A549 (cell line): ENCODE results near the gene CHMP6. TPM values are rescaled to one million over a fixed set of nuclear protein-coding genes. Genes with fewer than 3 reads are reported as not detected.

ENCODE experiments used
- ATAC-seq, 2 experiments: fragments of 200-7000 bp in 1 of 2; fragments of >200 bp in 1 of 2; cut with Nextera tagmentation in 1 of 2; cut with Tn5 transposase in 1 of 2; 3 replicates each; pipeline versions ENCODE4 v1.8.0 to v1.9.1; 2018 to 2020; ENCODE audit warnings: mild to moderate bottlenecking in 1 of 2, moderate library complexity in 1 of 2
- CTCF ChIA-PET: fragments of 300-600 bp; sonication (Branson Sonifier 250); formaldehyde crosslinking; extraction: SDS; loops from one replicate; lab custom pipeline; 2021; ENCODE audit warnings: antibody characterized with exemption, inconsistent platforms; lab: Yijun Ruan, JAX
- POLR2A ChIA-PET: fragments of 350-600 bp; formaldehyde crosslinking; extraction: SDS; loops from one replicate; lab custom pipeline; 2021; ENCODE audit warnings: antibody characterized with exemption, inconsistent platforms; lab: Yijun Ruan, JAX
- DNase-seq, 2 experiments: peaks; one replicate each; pipeline versions ENCODE4 v3.0.0 to v3.0.0-alpha.2; 2011 to 2016; ENCODE audit warnings: low read depth in 1 of 2, low spot score in 1 of 2
- FAIRE-seq: peaks from 2 replicates; lab custom pipeline; 2011; peaks lifted over from hg19 to GRCh38; lab: Jason Lieb, UNC
- H3K27ac ChIP-seq, 2 experiments: fragments of >200 bp; sonication (Bioruptor Twin); formaldehyde crosslinking; 3 replicates each; pipeline ENCODE4 v1.5.1; 2016 to 2017
- H3K4me1 ChIP-seq: fragments of >200 bp; sonication (Bioruptor Twin); formaldehyde crosslinking; 3 replicates; pipeline ENCODE4 v1.6.1; 2016
- H3K4me2 ChIP-seq: fragments of >200 bp; sonication (Bioruptor Twin); formaldehyde crosslinking; 3 replicates; pipeline ENCODE4 v1.6.1; 2016
- H3K4me3 ChIP-seq: fragments of >200 bp; sonication (Bioruptor Twin); formaldehyde crosslinking; 3 replicates; pipeline ENCODE4 v1.5.1; 2016
- H3K9me3 ChIP-seq: fragments of >200 bp; sonication (Bioruptor Twin); formaldehyde crosslinking; 3 replicates; pipeline ENCODE4 v1.6.1; 2016
- ATOH8 ChIP-seq: fragments of 250-450 bp; sonication (Bioruptor Pico); IDR thresholded peaks from 2 replicates; pipeline ENCODE4 v1.5.0; 2020; ENCODE audit warnings: low read depth, mild to moderate bottlenecking, moderate library complexity
- BCL3 ChIP-seq: fragments of >200 bp; sonication (Bioruptor Twin); formaldehyde crosslinking; IDR thresholded peaks from 3 replicates; pipeline ENCODE4 v1.6.1; 2016
- BHLHE40 ChIP-seq: IDR thresholded peaks from 2 replicates; pipeline ENCODE4 v1.6.1; 2012; ENCODE audit warnings: low read depth, low read length, inconsistent platforms
- CEBPB ChIP-seq, 2 experiments: fragments of >200 bp in 1 of 2; sonication (Bioruptor Twin) in 1 of 2; formaldehyde crosslinking in 1 of 2; IDR thresholded peaks; 2 replicates each; pipeline ENCODE4 v1.6.1; 2012 to 2016
- CHD2 ChIP-seq: fragments of 150-350 bp; IDR thresholded peaks from 2 replicates; pipeline ENCODE4 v1.6.1; 2014; ENCODE audit warnings: low read length; ENCODE audit not compliant: partially characterized antibody
- EHF ChIP-seq: fragments of 250-450 bp; sonication (Bioruptor Pico); IDR thresholded peaks from 2 replicates; pipeline ENCODE4 v1.5.0; 2020; ENCODE audit warnings: mild to moderate bottlenecking
- EHMT2 ChIP-seq: fragments of 200-600 bp; sonication (generic); IDR thresholded peaks from 2 replicates; pipeline ENCODE4 v1.6.1; 2016; ENCODE audit warnings: antibody characterized with exemption, low read depth, mild to moderate bottlenecking, moderate library complexity
- ELK1 ChIP-seq: fragments of 150-350 bp; IDR thresholded peaks from 2 replicates; pipeline ENCODE4 v1.6.1; 2014; ENCODE audit warnings: low read depth, mild to moderate bottlenecking, low read length
- EP300 ChIP-seq, 2 experiments: fragments of >200 bp; sonication (Bioruptor Twin); formaldehyde crosslinking; IDR thresholded peaks; 2 replicates in 1 of 2; 3 replicates in 1 of 2; pipeline ENCODE4 v1.6.1; 2016 to 2017
- FOXS1 ChIP-seq: fragments of 250-450 bp; sonication (Bioruptor Pico); IDR thresholded peaks from 2 replicates; pipeline ENCODE4 v1.5.0; 2020; ENCODE audit warnings: mild to moderate bottlenecking, moderate library complexity
- HDAC2 ChIP-seq: fragments of 200-600 bp; sonication (generic); IDR thresholded peaks from 2 replicates; pipeline ENCODE4 v1.6.1; 2016
- HES2 ChIP-seq: fragments of >200 bp; sonication (Bioruptor Twin); formaldehyde crosslinking; IDR thresholded peaks from 2 replicates; pipeline ENCODE4 v1.6.1; 2016
- HOXA7 ChIP-seq: fragments of 250-450 bp; sonication (Bioruptor Pico); IDR thresholded peaks from 2 replicates; pipeline ENCODE4 v1.5.0; 2020; ENCODE audit warnings: mild to moderate bottlenecking, moderate library complexity
- HOXB13 ChIP-seq: fragments of 250-450 bp; sonication (Bioruptor Pico); IDR thresholded peaks from 2 replicates; pipeline ENCODE4 v1.5.0; 2020; ENCODE audit warnings: low read depth, mild to moderate bottlenecking, moderate library complexity
- JUN ChIP-seq, 2 experiments: fragments of >200 bp; sonication (Bioruptor Twin); formaldehyde crosslinking; IDR thresholded peaks; 2 replicates in 1 of 2; 3 replicates in 1 of 2; pipeline ENCODE4 v1.6.1; 2016 to 2017
- JUNB ChIP-seq: fragments of >200 bp; sonication (Bioruptor Twin); formaldehyde crosslinking; IDR thresholded peaks from 2 replicates; pipeline ENCODE4 v1.6.1; 2016
- MYC ChIP-seq: IDR thresholded peaks from 2 replicates; pipeline ENCODE4 v1.6.1; 2012; ENCODE audit warnings: mild to moderate bottlenecking, inconsistent platforms, low read length, improper control_type of control experiment, borderline replicate concordance
- NFE2L2 ChIP-seq: fragments of 150-350 bp; conservative IDR thresholded peaks from 2 replicates; pipeline ENCODE4 v1.6.1; 2014; ENCODE audit warnings: low read length
- NPAS2 ChIP-seq: fragments of 250-450 bp; sonication (Bioruptor Pico); IDR thresholded peaks from 2 replicates; pipeline ENCODE4 v1.8.0; 2022; ENCODE audit warnings: mild to moderate bottlenecking, moderate library complexity, borderline replicate concordance
- NR3C1 ChIP-seq: fragments of >200 bp; sonication (Bioruptor Twin); formaldehyde crosslinking; IDR thresholded peaks from 3 replicates; pipeline ENCODE4 v1.6.1; 2017
- POLR2A ChIP-seq: IDR thresholded peaks from 2 replicates; pipeline ENCODE4 v1.6.1; 2012; ENCODE audit warnings: mild to moderate bottlenecking, low read length
- RCOR1 ChIP-seq: fragments of 150-350 bp; IDR thresholded peaks from 2 replicates; pipeline ENCODE4 v1.6.1; 2014; ENCODE audit warnings: antibody characterized with exemption, low read length, low read depth
- RFX5 ChIP-seq: fragments of 450-650 bp; IDR thresholded peaks from 2 replicates; pipeline ENCODE4 v1.7.1; 2014; ENCODE audit warnings: antibody characterized with exemption, mild to moderate bottlenecking, moderate library complexity
- SMC3 ChIP-seq: fragments of >200 bp; sonication (Bioruptor Twin); formaldehyde crosslinking; IDR thresholded peaks from 3 replicates; pipeline ENCODE4 v1.6.1; 2018; ENCODE audit warnings: inconsistent platforms
- ZC3H11A ChIP-seq: fragments of 450-650 bp; IDR thresholded peaks from 2 replicates; pipeline ENCODE4 v1.6.1; 2014; ENCODE audit warnings: antibody characterized with exemption, mild to moderate bottlenecking
- WGBS: methylation state at CpG from one replicate; pipeline ENCODE4 v1.1.6; 2017; ENCODE audit errors: missing lambda C conversion rate; 5-methylcytosine and 5-hydroxymethylcytosine counted together
- polyA plus RNA-seq, 4 experiments: library from polyadenylated mRNA; depleted of rRNA in 3 of 4; stranded (reverse); fragments of >200 nt; fragmentation: RNase III in 1 of 4; extraction: RNeasy Plus Mini Kit Qiagen cat#74134 plus additional on column Dnase treatment in 1 of 4; gene quantifications; 2 replicates in 3 of 4; 3 replicates in 1 of 4; pipeline ENCODE4 v1.2.3, GENCODE V29; 2011 to 2017
- TF ChIP-seq, protein P1 (sequence below): fragments of >200 bp; sonication (Bioruptor Twin); formaldehyde crosslinking; IDR thresholded peaks from 3 replicates; pipeline ENCODE4 v1.5.1; 2016
- TF ChIP-seq, protein P2 (sequence below): fragments of 250-450 bp; sonication (Bioruptor Pico); IDR thresholded peaks from 2 replicates; pipeline ENCODE4 v1.5.0; 2021; ENCODE audit warnings: mild to moderate bottlenecking, moderate library complexity, borderline replicate concordance

Gene CHMP6
- polyA plus RNA-seq, 2 of the 4 experiments (the other 2 are of a cell fraction) = 28.9 to 30.8 TPM

DNA sequence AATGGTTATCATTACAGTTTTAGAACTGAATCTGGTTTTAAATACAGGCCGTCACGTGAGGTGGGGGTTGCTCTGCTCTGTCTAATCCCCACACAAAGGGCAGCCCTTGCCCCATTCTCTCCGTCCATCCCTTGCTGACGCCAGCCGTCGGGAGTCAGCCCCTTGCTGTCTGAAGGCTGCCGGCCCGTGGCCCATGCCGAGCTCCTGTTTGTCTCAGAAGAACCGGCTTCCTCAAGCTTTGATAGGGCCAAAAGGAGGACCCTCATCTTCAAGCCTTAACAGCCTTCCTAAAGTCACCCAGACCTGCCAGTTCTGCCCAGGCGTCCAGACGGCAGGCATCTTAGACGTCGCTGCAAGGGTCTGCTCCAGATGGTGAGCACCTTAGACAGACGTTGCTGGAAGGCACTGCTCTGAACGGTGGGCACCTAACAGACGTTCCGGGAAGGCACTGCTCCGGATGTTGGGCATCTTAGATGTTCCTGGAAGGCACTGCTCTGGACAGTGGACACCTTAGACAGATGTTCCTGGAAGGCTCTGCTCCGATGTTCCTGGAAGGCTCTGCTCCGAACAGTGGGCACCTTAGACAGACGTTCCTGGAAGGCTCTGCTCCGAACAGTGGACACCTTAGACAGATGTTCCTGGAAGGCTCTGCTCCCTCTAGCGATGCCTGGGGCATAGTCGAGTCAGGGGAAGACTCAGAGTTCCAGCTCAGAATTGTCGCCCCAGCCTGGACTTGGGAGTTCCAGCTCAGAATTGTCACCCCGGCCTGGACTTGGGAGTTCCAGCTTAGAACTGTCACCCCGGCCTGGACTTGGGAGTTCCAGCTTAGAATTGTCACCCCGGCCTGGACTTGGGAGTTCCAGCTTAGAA is 35.1 kb upstream of the CHMP6 start:
- WGBS = 91% methylated on average over 27 of the region's 29 CpGs
- no peaks in the 10 kb centered on the region for H3K4me1 ChIP-seq
- no peak overlapping the region for H3K4me3 ChIP-seq
- CTCF ChIA-PET = interaction anchor here (0.6 to 2.5 kb wide), 8 partner anchors 9 to 481 kb away, joined by 3 to 6 read pairs (median 4); no protein-coding TSS in a partner anchor
- FAIRE-seq = no peak
- no peak for DNase-seq
- TF ChIP-seq FOXS1 (CRISPR knock-in tag) (no peak), CHD2 (no peak), HOXA7 (CRISPR knock-in tag) (no peak), HDAC2 (no peak), CEBPB (IDR thresholded peaks at IDR 0.05) (no peak), NR3C1 (no peak), POLR2A (no peak), RCOR1 (no peak), NPAS2 (CRISPR knock-in tag) (no peak), SMC3 (no peak), EHF (CRISPR knock-in tag) (no peak)
- TF ChIP-seq, protein P1, sequence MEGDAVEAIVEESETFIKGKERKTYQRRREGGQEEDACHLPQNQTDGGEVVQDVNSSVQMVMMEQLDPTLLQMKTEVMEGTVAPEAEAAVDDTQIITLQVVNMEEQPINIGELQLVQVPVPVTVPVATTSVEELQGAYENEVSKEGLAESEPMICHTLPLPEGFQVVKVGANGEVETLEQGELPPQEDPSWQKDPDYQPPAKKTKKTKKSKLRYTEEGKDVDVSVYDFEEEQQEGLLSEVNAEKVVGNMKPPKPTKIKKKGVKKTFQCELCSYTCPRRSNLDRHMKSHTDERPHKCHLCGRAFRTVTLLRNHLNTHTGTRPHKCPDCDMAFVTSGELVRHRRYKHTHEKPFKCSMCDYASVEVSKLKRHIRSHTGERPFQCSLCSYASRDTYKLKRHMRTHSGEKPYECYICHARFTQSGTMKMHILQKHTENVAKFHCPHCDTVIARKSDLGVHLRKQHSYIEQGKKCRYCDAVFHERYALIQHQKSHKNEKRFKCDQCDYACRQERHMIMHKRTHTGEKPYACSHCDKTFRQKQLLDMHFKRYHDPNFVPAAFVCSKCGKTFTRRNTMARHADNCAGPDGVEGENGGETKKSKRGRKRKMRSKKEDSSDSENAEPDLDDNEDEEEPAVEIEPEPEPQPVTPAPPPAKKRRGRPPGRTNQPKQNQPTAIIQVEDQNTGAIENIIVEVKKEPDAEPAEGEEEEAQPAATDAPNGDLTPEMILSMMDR = no peak
- TF ChIP-seq, all 56 proteins: peak for 0
- POLR2A ChIA-PET = no interaction called here
- no peak overlapping the region for H3K27ac ChIP-seq
- ATAC-seq = no peak
- H3K9me3 ChIP-seq = no peaks in the 10 kb centered on the region
- no peak overlapping the region for H3K4me2 ChIP-seq

- H3K27ac ChIP-seq = no peak overlapping the region
- no peak for FAIRE-seq
- H3K9me3 ChIP-seq = no peaks in the 10 kb centered on the region
- no peak for ATAC-seq
- no peak overlapping the region for H3K4me3 ChIP-seq
- no peak for DNase-seq
- TF ChIP-seq HOXB13 (CRISPR knock-in tag) = no peak
- no peak for TF ChIP-seq RFX5
- TF ChIP-seq ATOH8 (CRISPR knock-in tag) = no peak
- no peak for TF ChIP-seq ELK1
- no peak for TF ChIP-seq BHLHE40
- no peak for TF ChIP-seq JUN (IDR thresholded peaks at IDR 0.05)
- no peak for TF ChIP-seq ZC3H11A
- no peak for TF ChIP-seq EP300 (IDR thresholded peaks at IDR 0.05)
- TF ChIP-seq MYC = no peak
- no peak for TF ChIP-seq NR3C1
- no peak for TF ChIP-seq NFE2L2
- TF ChIP-seq, protein P2, sequence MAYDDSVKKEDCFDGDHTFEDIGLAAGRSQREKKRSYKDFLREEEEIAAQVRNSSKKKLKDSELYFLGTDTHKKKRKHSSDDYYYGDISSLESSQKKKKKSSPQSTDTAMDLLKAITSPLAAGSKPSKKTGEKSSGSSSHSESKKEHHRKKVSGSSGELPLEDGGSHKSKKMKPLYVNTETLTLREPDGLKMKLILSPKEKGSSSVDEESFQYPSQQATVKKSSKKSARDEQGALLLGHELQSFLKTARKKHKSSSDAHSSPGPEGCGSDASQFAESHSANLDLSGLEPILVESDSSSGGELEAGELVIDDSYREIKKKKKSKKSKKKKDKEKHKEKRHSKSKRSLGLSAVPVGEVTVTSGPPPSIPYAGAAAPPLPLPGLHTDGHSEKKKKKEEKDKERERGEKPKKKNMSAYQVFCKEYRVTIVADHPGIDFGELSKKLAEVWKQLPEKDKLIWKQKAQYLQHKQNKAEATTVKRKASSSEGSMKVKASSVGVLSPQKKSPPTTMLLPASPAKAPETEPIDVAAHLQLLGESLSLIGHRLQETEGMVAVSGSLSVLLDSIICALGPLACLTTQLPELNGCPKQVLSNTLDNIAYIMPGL (CRISPR knock-in tag) = no peak
- no peak for TF ChIP-seq EHMT2
- no peak for TF ChIP-seq HES2
- no peak for TF ChIP-seq SMC3
- TF ChIP-seq BCL3 = no peak
- TF ChIP-seq JUNB = no peak
- ChIA-PET POLR2A (no interaction called here), CTCF (interaction anchor here (0.8 to 2.5 kb wide), 9 partner anchors 8 to 503 kb away, joined by 3 to 6 read pairs (median 4); no protein-coding TSS in a partner anchor)
- 89% methylated on average over 9 of the region's 12 CpGs for WGBS
- no peaks in the 10 kb centered on the region for H3K4me1 ChIP-seq
- no peak overlapping the region for H3K4me2 ChIP-seq
Measured at GRCh38 chr17:80957461-80957941, 34.1 kb upstream of the CHMP6 start.
